Adrenal gland (tissue), 5 donors: ENCODE measurements around the gene MAML2.

Experiments used
- CTCF ChIP-seq, 6 experiments: fragments of 450-650 bp in 4 of 6; fragments of 200-600 bp in 2 of 6; sonication (generic) in 1 of 6; IDR thresholded peaks; 1 replicate in 5 of 6; 2 replicates in 1 of 6; pipeline versions ENCODE4 v1.5.1 to v1.8.0; 2016 to 2021; ENCODE audit warnings: antibody characterized with exemption in 6 of 6, mild to moderate bottlenecking in 2 of 6, moderate library complexity in 1 of 6
- POLR2A ChIP-seq, 2 donors: fragments of 450-650 bp; IDR thresholded peaks; one replicate each; pipeline ENCODE4 v1.6.1; 2017; ENCODE audit warnings: antibody characterized with exemption in 2 of 2, mild to moderate bottlenecking in 2 of 2, moderate library complexity in 1 of 2
- donor health status: DM: no; HTN: no; CAD: no.

DNA sequence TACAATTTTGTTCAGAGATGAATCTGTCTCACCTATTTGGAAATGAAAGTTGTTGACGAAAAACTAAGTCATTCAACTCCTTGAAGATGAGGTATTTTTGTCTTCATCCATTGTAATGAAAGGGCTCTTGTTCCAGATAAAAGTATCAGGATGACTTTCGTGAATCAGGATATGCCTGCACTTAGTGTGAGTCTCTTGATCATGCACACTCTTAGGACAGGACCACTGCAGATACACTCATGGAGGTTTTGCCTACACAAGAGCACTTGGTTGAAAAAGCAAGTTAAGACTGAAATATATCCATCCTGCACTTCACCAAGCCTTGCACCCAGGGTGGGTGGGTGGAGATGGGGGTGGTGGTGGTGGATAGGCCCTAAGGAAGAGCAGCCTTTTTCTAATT, 298.2 kb downstream of the MAML2 start:
- TF ChIP-seq CTCF (IDR thresholded peaks at IDR 0.05) (no peak), POLR2A (IDR thresholded peaks at IDR 0.05) (no peak)
